Measurements from ENCODE around the gene C5orf15.

DNA sequence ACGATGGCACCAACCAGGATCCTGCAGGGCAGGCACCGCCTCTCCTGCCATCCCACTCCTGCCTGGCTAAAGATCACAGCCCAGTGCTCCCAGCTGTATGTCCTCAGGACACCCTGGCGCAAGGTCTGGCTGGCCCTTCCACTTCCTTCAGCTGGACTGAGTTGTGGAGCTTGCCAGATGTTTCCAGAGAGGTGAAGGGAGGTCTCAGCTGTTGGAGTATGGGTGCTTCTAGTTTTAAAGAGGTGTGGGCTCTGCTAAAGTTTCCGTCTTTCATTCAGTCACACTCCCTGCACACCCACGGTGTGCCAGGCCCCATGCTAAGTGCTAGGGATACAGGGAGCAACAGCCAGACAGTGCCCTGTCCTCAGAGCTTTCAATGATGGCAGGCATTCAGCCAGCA, 34.1 kb downstream of the C5orf15 start:
- TF ChIP-seq CTCF (optimal IDR thresholded peaks at IDR 0.05 in 1 of 3, IDR thresholded peaks at IDR 0.05 in 1 of 3, conservative IDR thresholded peaks at IDR 0.05 in 1 of 3; ENCODE audit: extremely low read depth in 1 of 3, insufficient read depth in 2 of 3, low read length in 3 of 3) (no peak), EZH2 (IDR thresholded peaks at IDR 0.05; ENCODE audit: low read length) (no peak)
